Measurements from ENCODE around the gene PLEKHA6.
"Not testable (repeated sequence)": the region's sequence is repeated elsewhere in the genome, so short reads cannot be mapped to it uniquely, and the experiment has no call there.

The PLEKHA6 gene

DNA sequence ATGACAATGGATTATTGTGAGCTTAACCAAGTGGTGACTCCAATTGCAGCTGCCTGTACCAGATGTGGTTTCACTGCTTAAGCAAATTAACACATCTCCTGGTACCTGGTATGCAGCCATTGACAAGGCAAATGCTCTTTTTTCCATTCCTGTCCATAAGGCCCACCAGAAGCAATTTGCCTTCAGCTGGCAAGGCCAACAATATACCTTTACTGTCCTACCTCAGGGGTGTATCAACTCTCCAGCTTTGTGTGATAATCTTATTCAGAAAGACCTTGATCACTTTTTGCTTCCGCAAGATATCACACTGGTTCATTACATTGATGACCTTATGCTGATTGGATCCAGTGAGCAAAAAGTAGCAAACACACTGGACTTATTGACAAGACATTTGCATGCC, 122.2 kb downstream of the PLEKHA6 start:
- DNase-seq = not testable (repeated sequence)

DNA sequence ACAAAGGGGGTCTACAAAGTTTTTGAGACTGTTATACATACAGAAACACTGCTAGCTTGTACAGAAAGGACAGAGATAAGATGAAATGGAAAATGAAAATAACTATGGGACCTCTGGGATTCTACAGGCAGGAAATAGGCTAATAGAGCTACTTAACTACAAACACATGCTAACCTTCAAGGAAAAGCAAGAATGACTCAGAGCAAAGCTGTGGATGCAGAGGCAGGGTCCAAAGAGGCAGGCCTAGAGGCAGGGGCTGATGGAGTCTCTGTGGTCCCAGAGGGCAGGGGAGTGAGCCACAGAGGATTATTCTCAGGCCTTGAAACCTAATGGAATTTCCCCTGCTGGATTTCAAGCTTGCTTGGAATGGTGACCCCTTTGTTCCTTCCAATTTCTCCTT, 127.2 kb downstream of the PLEKHA6 start:
- DNase-seq = no peak

DNA sequence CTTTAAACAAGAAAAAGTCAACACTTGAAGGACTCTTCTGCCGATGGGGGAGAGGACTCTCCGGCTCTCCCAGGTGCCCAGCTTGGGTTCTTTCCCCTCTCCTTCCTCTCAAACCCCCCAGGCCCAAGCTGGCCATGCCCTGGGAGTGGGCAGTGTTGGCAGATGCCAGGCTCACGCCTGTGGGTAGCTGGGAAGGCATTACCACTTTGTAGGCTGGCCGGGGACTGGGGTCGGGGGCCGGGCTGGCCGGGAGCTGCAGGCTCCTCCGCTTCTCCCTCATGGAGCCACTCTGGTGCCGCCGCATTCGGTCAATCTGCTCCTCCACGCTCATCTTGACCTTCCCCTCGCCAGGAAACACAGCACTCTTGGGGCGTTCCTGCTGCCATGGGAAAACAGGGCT, 129.5 kb downstream of the PLEKHA6 start:
- no peak for DNase-seq

DNA sequence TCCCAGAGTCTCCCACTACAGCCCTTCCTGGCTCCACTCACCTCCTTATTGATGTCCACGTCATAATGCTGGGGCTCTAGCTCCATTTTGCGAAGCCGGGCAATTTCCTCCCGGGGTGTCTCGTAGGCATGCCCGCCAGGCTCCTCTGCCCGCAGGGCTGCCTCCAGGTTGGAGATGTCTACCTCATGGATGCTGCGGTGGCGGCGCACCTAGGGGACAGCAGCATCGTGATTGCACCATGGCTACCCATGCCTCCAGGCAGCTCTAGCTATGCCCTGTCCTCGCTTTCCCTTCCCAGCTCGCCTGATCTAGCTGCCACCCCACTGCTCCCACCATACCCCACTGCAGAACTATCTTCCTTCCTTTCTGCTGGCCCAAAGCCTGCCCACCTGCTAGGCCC, 130.8 kb downstream of the PLEKHA6 start:
- DNase-seq = no peak

DNA sequence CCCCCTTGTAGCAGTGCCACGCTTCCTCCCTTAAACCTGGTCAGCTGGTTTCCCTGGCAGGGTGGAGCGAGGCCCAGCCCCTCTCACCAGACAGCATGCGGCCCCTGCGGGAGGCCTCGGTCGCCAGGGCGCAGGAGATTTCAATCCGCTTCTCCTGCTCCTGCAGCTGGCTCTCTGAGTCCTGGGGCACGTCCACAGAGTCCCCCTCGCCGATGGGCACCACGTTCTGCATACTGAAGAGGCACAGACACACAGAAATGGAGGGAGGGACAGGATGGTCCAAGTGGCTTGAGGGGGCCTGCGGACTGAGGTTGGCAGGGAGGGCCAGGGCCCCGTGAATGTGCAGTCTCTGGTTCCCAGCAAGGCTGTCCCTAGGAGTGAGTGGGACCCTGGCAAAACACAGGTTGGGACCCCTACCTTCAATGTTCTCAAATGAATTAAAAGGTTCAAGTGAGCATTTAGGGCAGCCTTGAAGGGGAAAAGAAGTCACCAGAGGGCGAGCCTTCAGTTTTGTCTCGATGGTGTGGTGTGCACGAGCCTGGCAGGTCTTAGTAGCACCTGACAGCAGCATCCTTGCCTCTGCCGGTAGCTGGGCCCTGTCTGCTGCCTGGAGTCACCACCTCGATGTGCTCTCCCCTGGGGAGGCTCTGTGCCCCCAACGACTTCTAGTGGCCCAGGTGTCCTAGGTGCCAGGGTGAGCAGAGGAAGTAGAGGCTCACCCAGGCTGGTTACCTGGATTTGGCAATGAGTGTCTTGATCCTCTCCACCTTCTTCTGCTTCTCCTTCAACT, 131.5 kb downstream of the PLEKHA6 start:
- no peak for DNase-seq

DNA sequence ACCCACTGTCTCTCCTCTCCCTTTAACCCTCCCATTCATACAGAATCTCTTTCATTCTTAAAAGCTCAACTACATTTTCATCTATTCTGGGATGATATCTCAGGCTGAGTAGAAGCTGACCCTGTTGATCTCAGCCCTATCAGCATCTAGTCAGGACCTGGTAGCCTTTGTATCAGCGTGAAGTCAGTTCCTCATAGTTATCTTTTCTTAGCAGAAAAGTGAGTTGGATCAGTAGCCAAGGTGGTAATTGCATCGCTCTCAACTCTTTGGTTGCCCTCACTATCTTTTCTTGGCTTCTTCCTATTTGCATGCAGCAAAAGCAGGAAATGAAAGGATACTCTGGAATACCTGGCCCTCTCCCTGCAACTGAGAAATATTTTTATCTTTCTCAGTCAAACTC, 132.4 kb downstream of the PLEKHA6 start:
- DNase-seq = no peak

DNA sequence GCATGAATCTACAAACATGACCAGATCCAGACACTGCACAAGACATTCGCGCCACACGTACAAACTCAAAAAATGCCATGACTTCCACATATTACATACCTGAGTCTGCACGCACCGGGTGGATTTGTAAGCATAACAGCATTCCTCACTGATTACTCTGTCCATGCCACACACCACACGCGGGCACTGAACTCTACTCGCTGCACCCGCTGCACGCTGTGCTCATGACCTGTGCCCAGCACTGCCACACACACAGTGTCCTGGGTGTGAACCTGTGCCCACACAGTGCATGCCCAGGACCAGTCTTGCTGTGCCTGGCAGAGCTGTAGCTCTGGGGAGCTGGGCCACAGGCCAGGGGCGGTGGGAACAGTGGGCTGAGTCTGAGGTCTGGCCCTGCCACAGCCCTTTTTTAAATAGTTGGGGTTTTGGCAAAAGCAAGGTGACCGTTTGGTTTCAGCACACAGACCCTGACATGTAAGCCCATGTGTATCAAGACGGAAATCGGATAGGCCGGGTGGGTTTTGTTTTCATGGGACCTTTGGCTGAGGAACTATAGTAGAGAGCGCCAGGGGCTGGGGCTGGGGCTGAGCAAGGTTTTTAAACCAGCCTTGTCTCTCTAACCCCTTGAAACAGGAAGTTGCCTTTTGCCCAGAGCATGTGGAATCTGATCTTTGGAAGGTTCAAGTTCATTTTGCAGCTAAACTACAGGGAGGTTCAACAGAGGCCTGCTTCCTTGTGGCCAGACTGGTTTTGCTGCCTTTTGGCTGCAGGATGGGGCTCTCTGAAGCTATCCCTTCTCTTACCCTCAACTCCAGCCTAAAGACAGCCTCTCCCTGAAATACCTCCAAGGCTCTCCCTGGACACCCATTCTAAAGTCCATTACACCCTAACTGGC, 133.6 kb downstream of the PLEKHA6 start:
- peak; percentile 12 to 43 (median 26) for DNase-seq

DNA sequence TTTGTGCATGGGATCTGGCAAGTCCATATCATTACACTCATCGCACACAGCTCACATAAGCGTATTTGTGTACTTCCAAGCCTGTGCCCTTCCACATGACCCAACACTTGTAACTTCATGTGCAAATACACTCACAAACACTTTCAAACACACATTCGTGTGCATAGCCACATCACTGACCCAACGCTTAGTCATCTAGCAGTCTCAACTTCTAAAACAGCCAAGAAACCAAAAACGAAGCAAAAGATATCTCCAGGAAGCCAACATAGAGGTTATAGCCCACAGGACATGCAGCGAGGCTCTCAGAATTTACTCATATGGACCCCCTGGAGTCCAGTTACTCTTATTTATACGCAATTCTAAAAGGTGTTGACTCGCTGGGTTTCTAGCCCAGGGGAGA, 135.1 kb downstream of the PLEKHA6 start:
- DNase-seq = no peak

DNA sequence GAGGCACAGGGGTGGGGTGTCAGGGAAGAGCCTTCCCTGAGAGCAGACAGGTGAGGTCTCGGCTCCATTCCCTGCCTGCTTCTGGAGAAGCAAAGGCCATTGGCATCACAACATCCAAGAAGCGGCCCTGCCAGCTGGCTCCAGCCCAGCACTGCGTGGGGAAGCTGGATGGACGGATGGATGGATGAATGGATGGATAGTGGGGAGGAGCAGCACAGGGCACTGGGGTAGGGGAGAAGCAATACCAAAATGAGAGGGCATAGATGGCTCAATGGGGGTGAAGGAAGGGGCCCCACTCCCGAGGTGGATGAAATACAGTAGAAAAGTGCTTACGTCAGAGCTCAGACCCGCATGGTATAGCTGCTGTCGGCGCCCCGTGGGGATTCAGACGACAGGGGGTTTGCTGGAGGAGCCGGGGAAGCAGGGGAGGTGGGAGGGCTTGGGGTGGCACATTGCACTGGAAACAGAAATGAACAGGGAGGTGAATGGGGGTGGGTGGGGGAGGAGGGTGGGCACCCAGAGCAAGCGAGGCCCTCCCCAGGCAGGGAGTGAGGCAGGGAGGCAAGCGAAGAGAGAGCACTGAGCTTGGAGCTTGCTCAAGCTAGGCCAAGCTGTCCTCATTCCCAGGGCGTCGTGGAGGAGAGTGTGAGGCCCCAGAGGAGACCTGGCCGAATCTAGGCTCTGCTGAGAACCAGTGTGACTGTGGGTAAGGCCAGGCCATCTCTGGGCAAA, 136.4 kb downstream of the PLEKHA6 start:
- DNase-seq = no peak

DNA sequence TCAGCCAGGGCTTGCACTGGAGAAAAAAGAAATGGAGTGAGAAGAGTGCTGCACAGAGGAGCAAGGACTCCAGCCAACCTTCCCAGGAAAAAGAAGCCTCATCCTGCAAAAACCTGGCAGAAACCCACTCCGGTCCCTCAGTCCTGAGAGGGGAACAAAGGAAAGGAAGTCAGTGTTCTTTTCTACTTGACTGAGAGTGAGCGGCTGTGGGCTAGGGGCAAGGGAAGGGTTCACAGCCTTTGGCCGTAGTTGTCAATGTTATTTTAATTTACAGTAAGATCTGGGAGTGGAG, 137.0 kb downstream of the PLEKHA6 start:
- DNase-seq = no peak

DNA sequence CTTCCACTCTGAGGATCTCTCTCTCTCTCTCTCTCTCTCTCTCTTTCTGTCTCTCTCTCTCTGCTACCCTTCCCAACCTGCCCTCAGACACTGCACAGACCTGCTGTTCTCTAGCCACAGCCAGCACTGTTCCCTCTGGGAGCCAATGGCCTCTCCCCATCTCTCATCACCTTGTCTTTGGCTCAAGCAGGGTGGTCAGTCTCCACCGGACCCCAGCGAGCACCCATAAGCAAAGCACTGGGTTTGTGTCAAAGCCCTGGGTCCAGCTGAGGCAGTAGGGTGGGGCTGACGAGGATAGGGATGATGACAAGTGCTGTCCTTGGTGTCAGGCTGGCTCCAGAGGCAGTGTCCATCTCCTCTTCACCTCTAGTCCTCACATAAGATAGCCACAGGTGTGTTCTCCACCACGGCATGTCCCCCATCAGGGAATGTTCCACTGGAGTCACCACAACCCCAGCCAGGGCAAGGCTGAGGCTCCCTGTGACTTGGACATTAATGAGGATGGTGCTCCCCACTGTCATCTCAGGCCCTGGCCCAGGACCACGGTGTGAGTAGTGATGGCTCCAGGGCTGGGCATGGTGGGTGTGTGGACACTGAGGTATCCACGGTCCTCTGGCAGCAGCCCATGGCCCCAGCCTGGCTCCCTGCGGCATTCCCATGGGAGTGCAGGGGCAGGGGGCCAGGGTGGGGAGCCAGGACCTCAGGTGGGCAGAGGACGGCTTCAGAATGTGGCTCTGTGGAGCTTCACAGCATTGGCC, 137.5 kb downstream of the PLEKHA6 start:
- no peak for DNase-seq

DNA sequence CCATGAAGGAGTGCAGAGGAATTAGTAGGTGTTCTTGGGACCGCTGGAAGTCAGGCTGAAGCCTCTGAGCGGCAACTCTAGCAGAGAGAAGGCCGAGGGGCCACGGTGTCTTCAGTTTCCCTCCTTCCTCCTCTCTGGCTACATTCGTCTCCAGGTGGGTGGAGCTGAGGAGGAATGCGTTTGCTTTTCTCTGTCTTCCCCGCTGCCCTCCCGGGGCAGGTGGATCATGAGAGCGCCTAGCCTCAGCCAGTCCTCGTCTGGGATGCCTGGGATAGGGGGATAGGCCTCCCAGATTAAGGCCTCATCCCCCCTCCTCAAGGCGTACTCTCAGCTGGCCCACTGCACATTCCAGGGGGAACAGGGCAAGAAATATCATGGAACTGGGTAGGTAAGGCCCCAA, 138.5 kb downstream of the PLEKHA6 start:
- DNase-seq = no peak

DNA sequence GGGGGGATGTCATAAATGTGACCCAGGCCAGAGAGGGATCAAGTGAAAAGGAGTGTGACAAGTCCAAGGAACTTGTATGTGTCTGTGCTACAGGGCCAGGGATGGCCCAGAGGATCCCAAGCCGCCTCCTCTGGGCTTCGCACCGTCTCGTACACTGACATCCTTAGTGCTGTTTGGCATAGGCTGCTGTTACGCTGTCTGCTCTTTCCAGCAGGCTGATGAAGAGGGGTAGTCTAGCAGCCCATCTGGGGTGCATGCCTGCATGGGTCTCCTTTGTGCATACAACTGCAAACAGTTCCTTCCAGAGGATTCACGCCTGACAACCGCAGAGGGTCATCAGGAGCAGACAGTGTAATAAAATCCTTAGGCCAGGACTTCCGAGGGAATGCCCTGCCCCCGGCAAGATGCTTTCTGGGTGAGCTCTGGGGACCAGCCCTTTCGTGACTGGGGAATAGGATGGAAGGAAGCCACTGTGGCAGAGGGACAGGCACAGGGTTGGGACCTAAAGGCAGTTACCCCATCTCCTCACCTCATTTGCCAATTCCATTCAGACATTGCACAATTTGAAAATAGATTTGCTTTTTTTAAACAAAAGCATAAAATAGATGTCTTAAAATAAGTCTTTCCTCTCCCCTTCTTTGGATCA, 139.6 kb downstream of the PLEKHA6 start:
- peak in 1 of 4 experiments; percentile 4 for DNase-seq

DNA sequence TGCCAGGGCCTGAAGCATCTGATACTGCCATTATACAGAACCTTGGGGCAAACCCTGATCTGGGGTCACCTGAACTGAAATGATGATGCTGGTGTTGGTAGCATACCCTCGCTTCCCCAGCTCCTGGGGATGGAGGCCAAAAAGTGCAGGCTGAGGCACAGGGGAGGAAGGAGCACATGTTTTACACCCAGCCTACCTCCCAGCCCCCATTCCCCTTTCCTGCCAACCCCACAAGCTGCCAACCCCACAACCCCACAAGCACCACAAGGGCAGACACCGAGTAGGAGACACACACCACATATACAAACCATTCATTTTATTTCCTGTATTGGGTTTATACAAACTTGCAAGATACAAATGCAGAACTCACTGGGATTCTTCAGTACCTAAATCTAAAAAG, 141.2 kb downstream of the PLEKHA6 start:
- no peak for DNase-seq

DNA sequence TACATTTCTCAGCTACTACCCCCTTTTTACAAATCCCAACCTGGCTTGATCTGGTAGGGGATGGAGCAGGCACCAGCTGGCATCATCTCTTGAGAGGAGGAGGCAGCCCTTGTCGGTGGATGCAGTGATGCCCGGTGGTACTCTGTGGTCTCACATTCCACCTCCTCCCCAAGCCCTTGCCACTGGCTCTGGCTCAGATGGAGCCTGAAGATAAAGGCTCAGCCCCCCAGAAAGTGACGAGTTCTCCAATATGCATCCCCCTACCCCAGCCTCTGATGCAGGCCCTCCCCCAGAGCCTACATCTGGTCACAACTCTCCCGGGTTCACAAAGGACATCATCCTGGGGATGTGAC, 142.1 kb downstream of the PLEKHA6 start:
- no peak for DNase-seq

DNA sequence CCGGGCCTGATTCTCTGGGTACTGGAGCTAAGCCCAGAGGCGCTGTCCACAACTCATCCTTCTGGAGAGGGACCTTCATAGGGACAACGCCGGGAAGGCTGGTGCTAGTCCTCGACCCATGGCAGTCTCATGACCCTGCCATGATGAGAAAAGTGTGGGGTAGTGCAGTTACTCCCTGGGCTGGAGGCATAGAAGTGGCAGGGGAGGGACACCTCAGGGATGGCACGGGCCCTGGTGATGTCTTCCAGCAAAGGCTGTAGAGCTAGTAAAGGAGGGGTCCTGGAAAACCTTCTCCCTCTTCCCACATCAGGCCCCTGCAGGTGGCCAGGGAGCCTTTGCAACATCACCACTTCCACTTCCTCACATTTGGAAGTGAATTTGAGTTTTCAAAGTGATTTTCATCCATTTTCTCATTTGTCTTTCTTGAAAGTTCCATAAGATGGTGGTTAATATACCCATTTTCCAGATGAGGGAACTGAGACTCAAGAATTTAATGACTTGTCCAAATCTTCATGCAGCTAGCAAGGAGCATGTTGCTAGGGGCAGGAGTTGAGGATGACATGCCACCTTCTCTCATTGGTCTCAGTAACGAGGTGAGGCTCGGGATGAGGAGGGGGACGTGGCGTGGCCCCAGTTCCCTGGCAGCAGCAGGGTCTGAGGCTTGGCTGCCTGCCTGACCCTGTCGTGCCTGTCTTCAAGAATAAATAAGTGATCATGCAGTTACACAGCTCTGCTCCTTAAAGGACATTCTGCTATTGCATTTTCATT, 142.7 kb downstream of the PLEKHA6 start:
- no peak for DNase-seq

DNA sequence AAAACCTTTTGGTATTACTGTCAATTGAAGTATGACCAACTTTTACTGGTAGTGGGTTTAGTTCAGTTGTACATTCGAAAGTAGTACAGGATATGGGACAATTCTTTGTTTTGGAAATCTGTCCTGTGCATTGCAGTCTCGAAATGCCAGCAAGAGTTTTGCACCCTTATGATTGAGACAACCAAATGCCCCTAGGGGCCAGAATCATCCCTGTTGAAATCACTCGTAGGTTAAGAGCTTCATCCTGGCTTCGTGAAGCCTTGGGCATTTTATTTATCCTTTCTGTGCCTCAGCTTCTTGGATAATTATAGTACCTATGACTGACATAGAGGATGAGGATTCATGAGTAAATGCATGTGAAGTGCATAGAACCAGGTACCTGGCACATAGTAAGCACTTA, 143.5 kb downstream of the PLEKHA6 start:
- DNase-seq = no peak

DNA sequence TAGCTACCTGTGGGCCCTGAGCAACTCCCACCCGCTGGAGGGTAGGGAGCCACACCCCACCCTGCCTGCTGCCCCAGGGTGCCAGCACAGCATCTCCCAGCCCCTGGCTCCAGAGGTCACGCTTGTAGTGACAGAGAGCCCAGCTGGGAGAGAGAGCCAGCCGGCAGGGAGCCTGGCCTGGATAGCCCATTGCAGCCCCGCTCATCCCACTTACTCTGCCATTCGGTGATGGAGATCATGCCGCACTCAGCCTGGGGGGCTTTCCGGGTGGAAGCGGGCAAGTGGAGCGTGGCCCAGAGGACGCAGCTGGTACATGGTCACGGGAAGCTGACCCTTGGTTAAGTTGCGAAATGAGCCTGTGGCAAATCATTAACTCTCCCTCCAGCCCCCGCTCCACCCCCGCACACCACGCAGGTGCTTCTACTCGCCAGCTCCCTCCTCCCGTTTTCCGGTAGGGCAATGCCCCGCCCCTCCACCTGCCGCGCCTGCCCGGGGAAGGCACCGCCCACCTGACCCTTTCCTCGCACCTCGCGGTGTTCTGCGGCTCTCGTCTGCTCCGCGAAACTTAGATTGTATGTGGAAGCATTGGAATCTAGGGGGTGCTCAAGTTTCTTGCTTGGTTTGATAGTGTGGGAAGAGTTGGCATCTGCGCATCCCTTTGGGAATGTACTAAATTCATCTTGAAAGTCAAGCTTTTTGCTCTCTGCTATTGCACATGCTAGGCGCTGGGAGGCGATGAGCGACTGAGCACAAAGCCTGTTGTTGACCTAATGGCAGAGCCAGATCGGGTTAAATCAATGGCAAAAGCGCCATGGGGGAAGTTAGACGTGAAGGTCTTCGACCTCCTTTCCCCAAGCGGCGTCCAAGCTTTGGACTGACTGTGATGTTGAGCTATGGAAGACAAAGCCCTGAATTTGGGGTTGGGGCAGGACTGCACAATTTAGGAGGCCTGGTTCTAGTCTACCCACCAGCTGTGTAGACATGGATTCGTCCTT, 145.8 kb downstream of the PLEKHA6 start, which contains the start of gene GOLT1A:
GOLT1A (minus strand) TSS at position 321 of the 995 bp plus-strand sequence; CDS start at position 239, 82 bp downstream.
- DNase-seq = peak; percentile 65 to 82 (median 80)

DNA sequence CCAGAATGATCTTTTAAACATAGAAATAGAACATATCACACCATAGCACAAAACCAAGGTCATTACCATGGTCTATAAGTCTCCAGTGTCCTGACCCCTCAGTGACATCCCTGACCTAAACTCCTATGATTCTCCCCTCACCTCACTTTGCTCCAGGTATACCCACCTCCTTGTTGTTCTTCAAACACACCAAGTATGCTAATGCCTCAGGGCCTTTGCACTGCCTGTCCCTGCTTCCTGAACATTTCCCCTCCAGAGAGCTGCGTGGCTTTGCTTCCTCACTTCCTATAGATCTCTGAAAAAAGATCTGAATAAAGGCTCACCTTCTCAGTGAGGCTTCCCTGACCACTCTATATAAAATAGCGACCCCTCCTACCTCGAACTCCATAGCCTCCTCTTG, 147.0 kb downstream of the PLEKHA6 start:
- no peak for DNase-seq

DNA sequence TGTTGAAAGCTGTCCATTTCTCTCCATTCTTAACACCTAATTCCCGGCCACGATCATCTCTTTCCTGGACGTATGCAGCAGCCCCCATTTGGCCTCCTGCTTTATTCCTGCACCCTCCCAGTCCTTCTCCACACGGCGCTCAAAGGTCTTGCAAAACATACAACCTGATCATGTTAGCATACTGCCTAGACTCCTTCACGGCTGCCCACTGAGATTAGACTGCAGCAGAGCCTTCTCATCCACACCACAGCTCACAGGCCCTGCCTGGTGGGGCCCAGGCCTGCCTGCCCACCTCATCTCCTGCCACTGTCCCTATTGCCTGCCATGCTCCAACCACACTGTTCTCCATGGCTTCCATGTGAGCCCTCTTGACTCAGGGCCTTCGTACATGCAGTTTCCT, 148.7 kb downstream of the PLEKHA6 start:
- DNase-seq = no peak

Measured in suppressor macrophage (primary cell).